Medulla oblongata (tissue), 1 donor: ENCODE results near the gene A4GALT.
"Not testable (repeated sequence)": the region's sequence is repeated elsewhere in the genome, so short reads cannot be mapped to it uniquely, and the experiment has no call there.

Experiments
- DNase-seq: peaks from one replicate; pipeline ENCODE4 v3.0.0-alpha.2; 2015; ENCODE audit errors: extremely low spot score

Gene A4GALT

GRCh38 chr22:42720263-42721044, at the start of gene A4GALT:
TSS of gene A4GALT (minus strand) at chr22:42720870. CDS start at chr22:42693951, 26,919 bp downstream.
- no peak for DNase-seq

- no peak for DNase-seq
Observed at GRCh38 chr22:42770448-42770726, 49.7 kb upstream of the A4GALT start.

GRCh38 chr22:42769574-42770447, 49.1 kb upstream of the A4GALT start:
- DNase-seq, result no peak

- DNase-seq, result no peak
Observed at GRCh38 chr22:42769238-42769573, 48.5 kb upstream of the A4GALT start.

- DNase-seq, result no peak
Observed at GRCh38 chr22:42768385-42769035, 47.8 kb upstream of the A4GALT start.

- no peak for DNase-seq
Observed at GRCh38 chr22:42766860-42767259, 46.2 kb upstream of the A4GALT start.

GRCh38 chr22:42764895-42765363, 44.3 kb upstream of the A4GALT start:
- no peak for DNase-seq

GRCh38 chr22:42763965-42764480, 43.4 kb upstream of the A4GALT start:
- no peak for DNase-seq

GRCh38 chr22:42760806-42761565, 40.3 kb upstream of the A4GALT start:
- DNase-seq, result no peak

- DNase-seq, result no peak
Observed at GRCh38 chr22:42758931-42759629, 38.4 kb upstream of the A4GALT start.

GRCh38 chr22:42755553-42755952, 34.9 kb upstream of the A4GALT start:
- DNase-seq, result not testable (repeated sequence)

GRCh38 chr22:42755121-42755520, 34.5 kb upstream of the A4GALT start:
- DNase-seq, result not testable (repeated sequence)

GRCh38 chr22:42754658-42755057, 34.0 kb upstream of the A4GALT start:
- no peak for DNase-seq

GRCh38 chr22:42752912-42753311, 32.2 kb upstream of the A4GALT start:
- DNase-seq, result no peak

- no peak for DNase-seq
Observed at GRCh38 chr22:42752230-42752746, 31.6 kb upstream of the A4GALT start.

- not testable (repeated sequence) for DNase-seq
Observed at GRCh38 chr22:42750421-42750820, 29.8 kb upstream of the A4GALT start.

- DNase-seq, result no peak
Observed at GRCh38 chr22:42747701-42748513, 27.2 kb upstream of the A4GALT start.

- DNase-seq, result no peak
Observed at GRCh38 chr22:42745118-42745517, 24.4 kb upstream of the A4GALT start.

GRCh38 chr22:42743501-42743991, 22.9 kb upstream of the A4GALT start:
- DNase-seq, result no peak

- no peak for DNase-seq
Observed at GRCh38 chr22:42742940-42743339, 22.3 kb upstream of the A4GALT start.
